Activated CD8-positive, alpha-beta memory T cell treated with anti-CD3 and anti-CD28 coated beads, Interleukin-2, amount 50 U/mL, for 1 hour (primary cell): ENCODE results near the gene TPSAB1.
"Not testable (repeated sequence)": the region's sequence is repeated elsewhere in the genome, so short reads cannot be mapped to it uniquely, and the experiment has no call there.

Experiments
- DNase-seq: peaks from one replicate; pipeline ENCODE4 v3.0.0-alpha.2; 2020; ENCODE audit errors: extremely low read depth

TPSAB1 gene

DNA sequence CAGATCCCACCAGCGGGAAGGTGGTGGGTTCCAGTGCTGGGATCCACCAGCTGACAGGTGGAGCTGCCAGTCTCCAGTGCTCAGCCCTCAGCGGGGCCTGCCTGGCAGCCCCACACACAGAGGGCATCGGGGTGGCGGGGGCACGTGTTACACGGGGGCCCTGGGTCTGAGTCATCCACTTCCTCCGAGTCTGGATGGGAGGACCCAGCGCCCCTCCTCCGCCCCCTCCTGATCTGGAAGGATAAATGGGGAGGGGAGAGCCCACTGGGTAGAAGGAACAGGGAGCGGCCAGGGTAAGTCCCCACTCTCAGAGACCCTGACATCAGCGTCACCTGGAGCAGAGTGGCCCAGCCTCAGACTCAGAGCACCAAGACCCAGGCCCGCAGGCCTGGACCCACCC lies at the start of gene TPSAB1:
Gene TPSAB1, plus strand, starts transcription at position 270 of the 400 bp plus-strand sequence. CDS start 234 bp downstream, outside the sequence.
- DNase-seq, result not testable (repeated sequence)

GRCh38 chr16:1190789-1191188 lies 49.7 kb upstream of the TPSAB1 start:
- DNase-seq, result not testable (repeated sequence)

DNA sequence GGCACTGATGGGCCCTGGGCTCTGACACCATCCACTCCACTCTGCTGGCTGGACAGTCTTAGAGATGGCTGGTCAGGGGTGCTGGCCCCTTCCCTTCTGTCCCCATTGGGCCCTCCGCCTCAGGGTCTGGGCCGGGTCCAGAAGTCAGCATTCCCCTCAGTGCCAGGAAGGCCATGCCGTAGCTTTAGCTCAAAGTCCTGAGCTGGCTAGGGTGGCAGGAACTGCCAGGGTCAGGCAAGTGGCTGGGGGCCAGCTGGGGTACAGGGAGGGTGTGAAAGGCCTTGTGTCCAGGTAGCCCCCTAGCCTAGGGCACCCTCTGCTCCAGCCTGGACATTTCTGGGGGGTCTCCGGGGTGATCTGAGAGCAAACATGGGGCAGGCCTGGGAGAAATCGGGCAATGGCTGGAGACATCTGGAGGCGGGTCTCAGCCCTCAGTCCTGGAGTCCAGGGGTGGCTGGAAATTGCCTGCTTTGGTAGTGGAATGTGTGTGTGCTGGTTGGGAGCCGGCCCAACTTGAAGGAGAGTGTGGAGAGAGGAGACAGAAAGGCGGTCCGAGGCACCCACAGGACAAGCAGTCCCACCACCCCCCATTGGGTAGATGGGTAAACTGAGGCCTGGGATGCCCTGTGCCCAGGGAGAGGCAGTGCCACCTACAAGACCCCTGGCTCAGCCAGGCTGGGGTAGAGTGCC lies 48.0 kb upstream of the TPSAB1 start:
- no peak for DNase-seq

GRCh38 chr16:1193143-1193824 lies 47.2 kb upstream of the TPSAB1 start:
- no peak for DNase-seq

- DNase-seq, result no peak
Measured at GRCh38 chr16:1193825-1194581, 46.5 kb upstream of the TPSAB1 start.

- DNase-seq, result no peak
Measured at GRCh38 chr16:1194665-1195392, 45.7 kb upstream of the TPSAB1 start.

DNA sequence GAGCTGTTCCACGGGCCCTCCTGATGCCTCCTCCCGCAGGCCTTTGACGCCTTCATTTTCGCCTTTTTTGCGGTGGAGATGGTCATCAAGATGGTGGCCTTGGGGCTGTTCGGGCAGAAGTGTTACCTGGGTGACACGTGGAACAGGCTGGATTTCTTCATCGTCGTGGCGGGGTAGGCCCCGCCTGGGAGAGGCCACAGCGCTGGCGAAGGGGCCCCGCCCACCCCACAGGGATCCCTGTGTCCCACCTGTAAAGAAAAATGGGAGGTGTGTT lies 45.2 kb upstream of the TPSAB1 start:
- no peak for DNase-seq

DNA sequence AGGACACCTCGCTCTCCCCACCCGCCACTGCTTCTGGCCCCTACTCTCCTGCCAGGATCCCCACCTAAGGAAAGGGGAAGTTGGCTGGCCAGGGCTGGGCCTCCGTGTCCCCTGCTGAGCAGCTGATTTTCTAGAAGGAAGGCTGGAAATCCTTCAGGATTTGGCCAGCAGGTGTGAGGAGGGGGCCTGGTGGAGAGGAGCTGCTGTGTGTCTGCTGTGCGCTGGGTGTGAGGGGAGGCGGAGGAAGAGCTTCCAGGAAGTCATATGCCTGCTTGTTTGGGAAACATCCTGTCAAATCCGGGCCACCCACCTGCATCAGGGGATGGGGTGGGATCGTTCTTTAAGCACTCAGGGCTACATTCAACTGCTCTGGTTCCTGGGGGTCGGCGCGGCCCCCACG lies 44.0 kb upstream of the TPSAB1 start:
- no peak for DNase-seq

DNA sequence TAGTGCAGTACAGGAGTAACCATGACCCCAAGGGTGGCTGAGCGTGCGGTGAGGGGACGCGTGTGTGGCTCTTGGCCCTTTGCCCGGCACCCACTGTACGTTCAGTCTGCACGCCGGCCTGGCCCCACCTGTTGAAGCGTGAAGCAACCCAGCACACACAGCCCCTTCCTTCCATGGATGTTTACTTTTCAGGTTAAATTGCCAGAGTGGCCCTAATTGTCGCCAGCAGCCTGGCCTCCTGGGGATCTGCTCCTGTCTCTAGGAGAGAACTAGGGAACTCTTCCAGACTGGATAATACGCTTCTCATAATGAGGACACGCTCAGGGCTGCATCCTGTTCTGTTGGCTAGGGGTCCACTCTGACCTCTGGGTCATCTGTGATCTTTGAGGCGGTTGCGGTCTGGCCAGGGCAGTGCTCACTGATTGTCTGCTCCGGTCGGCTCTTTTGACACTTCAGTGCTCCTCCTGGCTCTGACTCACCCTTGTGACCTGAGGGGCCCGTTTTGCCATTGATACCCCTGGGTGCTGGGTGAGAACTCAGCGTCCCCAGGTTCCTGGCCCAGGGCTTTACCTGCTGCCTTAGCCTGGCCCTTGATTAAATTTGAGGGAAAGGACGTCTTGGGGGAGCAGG lies 43.2 kb upstream of the TPSAB1 start:
- DNase-seq, result no peak

GRCh38 chr16:1198194-1198593 lies 42.3 kb upstream of the TPSAB1 start:
- no peak for DNase-seq

DNA sequence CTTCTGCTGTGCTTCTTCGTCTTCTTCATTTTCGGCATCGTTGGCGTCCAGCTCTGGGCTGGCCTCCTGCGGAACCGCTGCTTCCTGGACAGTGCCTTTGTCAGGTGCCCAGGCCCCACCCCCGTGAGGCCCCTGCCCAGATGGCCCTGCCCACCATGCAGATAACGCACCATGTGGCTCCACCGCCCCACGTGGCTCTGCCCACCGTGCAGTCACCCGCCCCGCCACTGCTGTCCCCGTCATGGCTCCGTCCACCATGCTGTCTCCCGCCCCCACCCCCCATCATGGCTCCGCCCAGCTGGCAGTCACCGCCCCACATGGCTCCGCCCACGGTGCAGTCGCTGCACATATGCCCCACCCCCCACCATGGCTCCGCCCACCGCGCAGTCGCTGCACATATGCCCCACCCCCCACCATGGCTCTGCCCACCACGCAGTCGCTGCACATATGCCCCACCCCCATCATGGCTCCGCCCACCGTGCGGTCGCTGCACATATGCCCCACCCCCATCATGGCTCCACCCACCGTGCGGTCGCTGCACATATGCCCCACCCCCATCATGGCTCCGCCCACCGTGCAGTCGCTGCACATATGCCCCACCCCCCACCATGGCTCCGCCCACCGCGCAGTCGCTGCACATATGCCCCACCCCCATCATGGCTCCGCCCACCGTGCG lies 41.7 kb upstream of the TPSAB1 start:
- DNase-seq, result not testable (repeated sequence)

GRCh38 chr16:1199347-1200013 lies 41.0 kb upstream of the TPSAB1 start:
- no peak for DNase-seq

DNA sequence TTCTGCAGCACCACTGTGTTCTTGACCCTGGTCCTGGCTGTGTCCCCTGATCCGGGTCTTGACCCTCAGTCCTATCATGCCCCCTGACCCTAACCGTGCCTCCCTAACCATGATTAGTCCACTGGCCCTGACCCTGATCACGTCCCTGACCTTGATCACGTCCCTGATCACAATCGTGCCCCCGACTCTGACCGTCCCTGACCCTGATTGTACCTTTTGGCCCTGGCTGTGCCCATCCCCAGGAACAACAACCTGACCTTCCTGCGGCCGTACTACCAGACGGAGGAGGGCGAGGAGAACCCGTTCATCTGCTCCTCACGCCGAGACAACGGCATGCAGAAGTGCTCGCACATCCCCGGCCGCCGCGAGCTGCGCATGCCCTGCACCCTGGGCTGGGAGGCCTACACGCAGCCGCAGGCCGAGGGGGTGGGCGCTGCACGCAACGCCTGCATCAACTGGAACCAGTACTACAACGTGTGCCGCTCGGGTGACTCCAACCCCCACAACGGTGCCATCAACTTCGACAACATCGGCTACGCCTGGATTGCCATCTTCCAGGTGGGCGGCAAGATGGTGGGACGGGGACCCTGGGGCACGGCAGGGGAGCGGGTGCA lies 40.4 kb upstream of the TPSAB1 start:
- no peak for DNase-seq

GRCh38 chr16:1201444-1201843 lies 39.1 kb upstream of the TPSAB1 start:
- no peak for DNase-seq

GRCh38 chr16:1202274-1202673 lies 38.2 kb upstream of the TPSAB1 start:
- no peak for DNase-seq

GRCh38 chr16:1204933-1205332 lies 35.6 kb upstream of the TPSAB1 start:
- DNase-seq, result no peak

DNA sequence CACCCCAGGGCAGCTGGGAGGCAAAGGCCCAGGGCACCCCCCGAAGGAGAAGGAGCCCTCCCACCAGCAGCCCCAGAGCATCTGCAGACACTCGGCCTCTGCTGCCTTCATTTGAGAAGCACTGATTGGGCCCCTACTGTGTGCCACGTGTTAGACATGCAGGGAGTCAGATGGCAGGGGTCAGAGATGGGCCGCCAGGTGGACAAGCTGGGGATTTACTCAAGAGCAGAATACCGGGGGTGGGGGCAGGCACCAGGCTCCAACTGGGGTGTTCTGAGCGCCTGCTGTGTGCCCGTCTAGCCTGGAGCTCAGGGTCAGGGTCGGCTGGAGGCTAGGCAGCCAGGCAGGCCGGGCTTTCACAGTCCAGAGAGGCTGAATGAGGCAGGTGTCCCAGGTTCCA lies 34.2 kb upstream of the TPSAB1 start:
- no peak for DNase-seq

- no peak for DNase-seq
Measured at GRCh38 chr16:1206786-1207185, 33.7 kb upstream of the TPSAB1 start.

GRCh38 chr16:1208239-1208830 lies 32.2 kb upstream of the TPSAB1 start:
- no peak for DNase-seq

GRCh38 chr16:1209081-1209480 lies 31.4 kb upstream of the TPSAB1 start:
- no peak for DNase-seq
